ENCODE measurements around the gene TMC1.

- TF ChIP-seq GATA2 (IDR thresholded peaks at IDR 0.05; ENCODE audit: low read depth, low read length) (no peak), GATA3 (IDR thresholded peaks at IDR 0.05; ENCODE audit: low read depth, low read length) (no peak)
These were observed 258.2 kb downstream of the TMC1 start for GRCh38 chr9:72779614-72780013.

Measured in SH-SY5Y (cell line).